HepG2 (cell line): ENCODE results near the gene OTOP2. TPM values are rescaled to one million over a fixed set of nuclear protein-coding genes. Genes with fewer than 3 reads are reported as not detected.

Experiments
- ATAC-seq: fragments of 200-7000 bp; cut with Tn5 transposase; 3 replicates; pipeline ENCODE4 v1.9.1; 2020; ENCODE audit warnings: mild to moderate bottlenecking, moderate library complexity
- BruUV-seq: library from RNA; stranded (reverse); fragments of 400-500 nt; replicated peaks from 2 replicates; lab custom pipeline; 2021; lab: Mats Ljungman, UMichigan
- CTCF ChIA-PET: fragments of 300-600 bp; formaldehyde crosslinking; extraction: SDS; loops from one replicate; lab custom pipeline; 2021; ENCODE audit warnings: low total read pairs, inconsistent platforms, low intra/inter-chr PET ratio; lab: Yijun Ruan, JAX
- POLR2A ChIA-PET: fragments of 350-600 bp; sonication (Branson Sonifier 250); formaldehyde crosslinking; loops from one replicate; lab custom pipeline; 2020; ENCODE audit warnings: antibody characterized with exemption, inconsistent platforms; lab: Yijun Ruan, JAX
- DNase-seq: peaks from one replicate; pipeline ENCODE4 v3.0.0-alpha.2; 2015; ENCODE audit warnings: low spot score
- FAIRE-seq: peaks from 3 replicates; lab custom pipeline; 2011; peaks lifted over from hg19 to GRCh38; lab: Jason Lieb, UNC
- H2AFZ ChIP-seq: one replicate; pipeline ENCODE4 v1.6.1; 2011; ENCODE audit warnings: low read length, inconsistent platforms
- H3K27ac ChIP-seq: fragments of 300-600 bp; 3 replicates; pipeline ENCODE4 v1.8.0; 2011; ENCODE audit warnings: mixed run types, mild to moderate bottlenecking, mixed read lengths, low read length, inconsistent platforms; ENCODE audit not compliant: insufficient read depth; ENCODE audit errors: extremely low read length
- H3K27me3 ChIP-seq, 2 experiments: fragments of 200-600 bp in 1 of 2; 2 replicates in 1 of 2; 3 replicates in 1 of 2; pipeline versions ENCODE4 v1.6.0 to v1.8.0; 2011; ENCODE audit warnings: low read length in 2 of 2, mild to moderate bottlenecking in 2 of 2, moderate library complexity in 2 of 2, inconsistent platforms in 1 of 2; ENCODE audit not compliant: insufficient read depth in 2 of 2, control insufficient read depth in 1 of 2
- H3K36me3 ChIP-seq, 2 experiments: fragments of 200-600 bp in 1 of 2; replicated peaks in 1 of 2; 2 replicates in 1 of 2; 3 replicates in 1 of 2; pipeline versions ENCODE4 v1.5.1 to v1.8.0; 2011; ENCODE audit warnings: low read length in 2 of 2, inconsistent platforms in 1 of 2; ENCODE audit not compliant: insufficient read depth in 2 of 2, control insufficient read depth in 1 of 2
- H3K4me1 ChIP-seq: 2 replicates; pipeline ENCODE4 v1.5.1; 2012; ENCODE audit warnings: low read length, inconsistent platforms; ENCODE audit not compliant: insufficient read depth
- H3K4me2 ChIP-seq: 2 replicates; pipeline ENCODE4 v1.6.0; 2011; ENCODE audit warnings: low read depth, low read length, inconsistent platforms
- H3K4me3 ChIP-seq, 3 experiments: fragments of 200-600 bp in 1 of 3; sonication (generic), shearing (Covaris generic) in 1 of 3; replicated peaks in 1 of 3; 2 replicates each; pipeline ENCODE4 v1.5.1; 2011 to 2016; ENCODE audit warnings: low read length in 3 of 3, inconsistent platforms in 2 of 3, low read depth in 2 of 3, mild to moderate bottlenecking in 2 of 3, control low read depth in 1 of 3, mixed read lengths in 1 of 3; ENCODE audit not compliant: insufficient read depth in 1 of 3
- H3K79me2 ChIP-seq: one replicate; pipeline ENCODE4 v1.6.1; 2011; ENCODE audit warnings: low read length, inconsistent platforms; ENCODE audit not compliant: insufficient read depth
- H3K9ac ChIP-seq: 2 replicates; pipeline ENCODE4 v1.6.0; 2011; ENCODE audit warnings: mild to moderate bottlenecking, low read depth, low read length, inconsistent platforms; ENCODE audit not compliant: insufficient read depth
- H3K9me3 ChIP-seq: 2 replicates; pipeline ENCODE4 v1.5.1; 2012; ENCODE audit warnings: mild to moderate bottlenecking, low read length
- H4K20me1 ChIP-seq: 2 replicates; pipeline ENCODE4 v1.6.0; 2011; ENCODE audit warnings: inconsistent platforms, mild to moderate bottlenecking, low read length, moderate library complexity; ENCODE audit not compliant: insufficient read depth
- ADNP ChIP-seq: sonication (generic); formaldehyde crosslinking; IDR thresholded peaks from 2 replicates; pipeline ENCODE4 v1.4.0; 2020; ENCODE audit warnings: missing genetic modification reagents
- ARNTL ChIP-seq: sonication (generic); formaldehyde crosslinking; IDR thresholded peaks from 2 replicates; pipeline ENCODE4 v1.4.0; 2020; ENCODE audit warnings: mild to moderate bottlenecking, missing genetic modification reagents
- CAMTA2 ChIP-seq: sonication (generic); formaldehyde crosslinking; IDR thresholded peaks from 2 replicates; pipeline ENCODE4 v1.4.0; 2020; ENCODE audit warnings: mild to moderate bottlenecking, missing genetic modification reagents, borderline replicate concordance
- CREB1 ChIP-seq, 2 experiments: fragments of 450-650 bp in 1 of 2; IDR thresholded peaks; 2 replicates each; pipeline ENCODE4 v1.6.1; 2016 to 2017; ENCODE audit warnings: control low read depth in 1 of 2, mild to moderate bottlenecking in 1 of 2, missing compliant biosample characterization in 1 of 2, missing genetic modification characterization in 1 of 2
- FOXP1 ChIP-seq, 2 experiments: fragments of 450-650 bp in 1 of 2; IDR thresholded peaks; 2 replicates each; pipeline ENCODE4 v1.6.1; 2017 to 2018; ENCODE audit warnings: antibody characterized with exemption in 1 of 2
- GTF2F1 ChIP-seq: fragments of 150-350 bp; IDR thresholded peaks from 2 replicates; pipeline ENCODE4 v1.6.1; 2014; ENCODE audit warnings: low read length
- MAFK ChIP-seq, 2 experiments: IDR thresholded peaks in 1 of 2; conservative IDR thresholded peaks in 1 of 2; 2 replicates each; pipeline ENCODE4 v1.6.1; 2011; ENCODE audit warnings: improper control_type of control experiment in 2 of 2, low read length in 2 of 2
- MIER2 ChIP-seq: IDR thresholded peaks from 2 replicates; pipeline ENCODE4 v1.6.1; 2016; ENCODE audit warnings: missing biosample characterization, missing genetic modification reagents
- SMAD1 ChIP-seq: sonication (generic); formaldehyde crosslinking; IDR thresholded peaks from 2 replicates; pipeline ENCODE4 v1.4.0; 2020; ENCODE audit warnings: missing genetic modification reagents, low read depth, mild to moderate bottlenecking, borderline replicate concordance
- SMARCE1 ChIP-seq: fragments of 450-650 bp; IDR thresholded peaks from 2 replicates; pipeline ENCODE4 v1.6.1; 2017; ENCODE audit warnings: borderline replicate concordance
- SMC3 ChIP-seq: IDR thresholded peaks from 2 replicates; pipeline ENCODE4 v1.6.1; 2011; ENCODE audit warnings: low read length, improper control_type of control experiment
- ZFP36L2 ChIP-seq: sonication (generic); formaldehyde crosslinking; IDR thresholded peaks from 2 replicates; pipeline ENCODE4 v1.4.0; 2020; ENCODE audit warnings: missing genetic modification reagents
- ZMYM3 ChIP-seq: sonication (generic); formaldehyde crosslinking; IDR thresholded peaks from 2 replicates; pipeline ENCODE4 v1.5.1; 2020; ENCODE audit warnings: mild to moderate bottlenecking, missing genetic modification reagents
- ZNF256 ChIP-seq: sonication (generic); formaldehyde crosslinking; conservative IDR thresholded peaks from 2 replicates; pipeline ENCODE4 v1.4.0; 2020; ENCODE audit warnings: missing genetic modification reagents
- ZNF563 ChIP-seq: sonication (generic); formaldehyde crosslinking; IDR thresholded peaks from 2 replicates; pipeline ENCODE4 v1.8.0; 2022; ENCODE audit warnings: mild to moderate bottlenecking, moderate library complexity, missing genetic modification reagents
- ZNF577 ChIP-seq: sonication (generic); formaldehyde crosslinking; IDR thresholded peaks from 2 replicates; pipeline ENCODE4 v1.4.0; 2020; ENCODE audit warnings: mild to moderate bottlenecking, low read depth, missing genetic modification reagents, borderline replicate concordance
- ZNF652 ChIP-seq: IDR thresholded peaks from 2 replicates; pipeline ENCODE4 v1.6.1; 2016; ENCODE audit warnings: low read depth, borderline replicate concordance
- ZNF768 ChIP-seq: sonication (generic); formaldehyde crosslinking; IDR thresholded peaks from 2 replicates; pipeline ENCODE4 v1.4.0; 2020; ENCODE audit warnings: missing genetic modification reagents
- WGBS: methylation state at CpG from one replicate; pipeline ENCODE4 v1.1.6; 2017; ENCODE audit warnings: low lambda C conversion rate; 5-methylcytosine and 5-hydroxymethylcytosine counted together
- in situ Hi-C: cut with HindIII; loops from 2 replicates; pipeline ENCODE4 v1.10.0; 2017; ENCODE audit warnings: low pct_unique_long_range_greater_than_20kb; ENCODE audit not compliant: extremely low pct_ligation_motif_present
- intact Hi-C: fragments of 100-400 bp; cut with micrococcal nuclease; formaldehyde crosslinking; loops from one replicate; pipeline ENCODE4 v1.10.0; 2022; ENCODE audit not compliant: unreplicated experiment
- polyA plus RNA-seq, 8 experiments: library from polyadenylated mRNA; depleted of rRNA in 3 of 8; stranded (reverse) in 7 of 8; unstranded in 1 of 8; fragments of >200 nt; fragmentation: Illumina TruSeq in 4 of 8; extraction: Trizol in 4 of 8; gene quantifications; 2 replicates each; pipeline versions ENCODE4 v1.2.1 to v1.2.3, GENCODE V29; 2011 to 2016; ENCODE audit warnings: low read depth in 4 of 8, missing spikeins in 1 of 8, mixed read lengths in 1 of 8; ENCODE audit not compliant: insufficient read depth in 1 of 8
- total RNA-seq, 5 experiments: library from RNA; depleted of rRNA; stranded (reverse); fragments of >200 nt; fragmentation: Illumina TruSeq; extraction: Trizol; gene quantifications; 2 replicates each; pipeline ENCODE4 v1.2.3, GENCODE V29; 2016; ENCODE audit warnings: low read depth in 1 of 5
- TF ChIP-seq, protein P1 (sequence below): sonication (generic); formaldehyde crosslinking; IDR thresholded peaks from 2 replicates; pipeline ENCODE4 v1.5.0; 2020; ENCODE audit warnings: mild to moderate bottlenecking, missing genetic modification reagents
- TF ChIP-seq, protein P2 (sequence below): sonication (generic); formaldehyde crosslinking; IDR thresholded peaks from 2 replicates; pipeline ENCODE4 v1.4.0; 2020; ENCODE audit warnings: missing genetic modification reagents

The OTOP2 gene
- total and polyA plus RNA-seq, 2 of the 13 experiments (the other 11 are each of a cell fraction or from before 2014, with no cell fraction given): not detected

DNA sequence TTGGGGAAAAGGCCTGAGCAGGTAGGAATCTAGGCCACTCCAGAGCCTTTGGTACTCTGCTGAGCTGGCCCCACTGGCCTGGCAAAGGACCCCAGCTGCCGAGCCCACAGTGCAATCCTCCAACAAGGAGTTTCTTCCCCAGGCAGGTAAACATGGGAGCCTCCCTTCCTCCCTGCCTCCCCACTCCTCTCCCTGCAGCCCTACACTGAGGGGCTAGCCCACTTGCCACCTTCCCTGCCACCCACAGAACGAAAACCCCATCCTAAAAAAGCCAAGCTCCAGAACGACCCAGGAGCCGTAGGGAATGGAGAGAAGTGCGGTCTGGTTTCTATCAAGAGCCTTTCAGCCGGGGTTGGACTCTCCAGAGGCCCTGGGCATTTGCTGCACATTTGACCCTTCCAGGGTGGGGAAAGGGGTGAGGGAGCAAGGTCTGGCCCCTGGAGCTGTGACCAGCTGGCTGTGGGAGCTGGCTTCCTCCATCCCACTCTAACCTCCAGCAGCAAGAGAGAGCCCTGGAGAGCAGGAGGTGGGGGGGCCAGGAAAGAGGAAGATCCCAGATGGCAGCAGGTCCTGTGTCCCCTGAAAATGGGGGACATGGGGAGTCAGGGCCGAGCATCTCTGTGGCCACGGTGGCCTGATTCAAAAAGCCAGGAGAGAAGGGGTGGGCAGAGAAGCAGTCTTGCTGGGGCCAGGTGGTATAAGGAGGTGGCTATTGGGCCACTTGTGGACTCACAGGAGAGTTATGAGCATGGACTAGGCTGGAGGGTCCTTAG lies 47.2 kb downstream of the OTOP2 start (continued):
- no peak for TF ChIP-seq ADNP (CRISPR knock-in tag)
- no peak for TF ChIP-seq ZNF256 (CRISPR knock-in tag)
- no peak for TF ChIP-seq ZNF768 (CRISPR knock-in tag)
- 0 out of 2 replicates have a peak, but pooled peaks have one; percentile 58 for TF ChIP-seq ZNF563
- TF ChIP-seq SMAD1 (CRISPR knock-in tag): 0 out of 2 replicates have a peak, but pooled peaks have one; percentile 67
- TF ChIP-seq MAFK (conservative IDR thresholded peaks at IDR 0.05 in 1 of 2, IDR thresholded peaks at IDR 0.05 in 1 of 2; ENCODE audit: low read length in 2 of 2): no peak

DNA sequence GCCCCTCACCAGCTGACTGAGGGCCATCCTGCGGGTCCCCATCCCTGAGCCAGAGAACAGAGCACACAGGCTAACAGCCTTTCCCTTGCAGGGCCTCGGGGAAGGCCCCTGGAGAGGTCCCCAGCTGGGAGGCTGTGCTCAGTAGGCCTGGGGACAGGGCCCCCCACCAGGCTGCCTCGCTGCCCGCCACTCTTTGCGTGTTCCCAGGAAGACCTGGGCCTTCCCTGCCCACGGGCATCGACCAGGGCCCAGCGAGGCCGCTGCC lies 47.7 kb downstream of the OTOP2 start:
- H3K4me3 ChIP-seq: peak overlapping the region; percentile 67 to 83 (median 70)
- ATAC-seq (peak; percentile 59), DNase-seq (no peak), FAIRE-seq (no peak)
- H3K4me2 ChIP-seq: peak overlapping the region; percentile 87
- in situ Hi-C loops: no loop called here
- 0% methylated on average over 3 of the region's 9 CpGs for WGBS
- intact Hi-C loops: no loop called here
- ChIA-PET POLR2A (interaction anchor here (0.7 to 4.7 kb wide), 14 partner anchors 10 to 540 kb away, joined by 3 to 65 read pairs (median 9); partner anchors contain the start of genes ATP5PD, CDR2L, FDXR and KCTD2), CTCF (no interaction called here)
- no peaks in the 10 kb centered on the region for H3K36me3 ChIP-seq
- no peak overlapping the region for H3K27ac ChIP-seq
- no peaks in the 10 kb centered on the region for H3K79me2 ChIP-seq
- BruUV-seq: no TSS peak
- H3K9me3 ChIP-seq: no peaks in the 10 kb centered on the region
- H4K20me1 ChIP-seq: no peaks in the 10 kb centered on the region
- peaks cover 5 to 49% of the 10 kb centered on the region in 2 experiments; a peak in 4 of 5 replicates for H3K27me3 ChIP-seq
- H3K4me1 ChIP-seq: peaks cover 54% of the 10 kb centered on the region
- H3K9ac ChIP-seq: peak overlapping the region; percentile 20; the same call in 1 of the 2 replicates
- H2AFZ ChIP-seq: no peak overlapping the region
- TF ChIP-seq CREB1 (IDR thresholded peaks at IDR 0.05) (no peak), CREB1 (CRISPR knock-in tag; IDR thresholded peaks at IDR 0.05) (no peak), ZNF577 (no peak), ZMYM3 (no peak; the same call in 1 of the 2 replicates), CAMTA2 (CRISPR knock-in tag) (no peak), ZFP36L2 (CRISPR knock-in tag) (no peak), ZNF652 (CRISPR knock-in tag) (no peak), GTF2F1 (no peak), ARNTL (CRISPR knock-in tag) (no peak), SMC3 (no peak), MIER2 (CRISPR knock-in tag) (no peak), SMARCE1 (no peak), FOXP1 (IDR thresholded peaks at IDR 0.05) (no peak), FOXP1 (CRISPR knock-in tag; IDR thresholded peaks at IDR 0.05) (no peak)
- TF ChIP-seq, protein P1, sequence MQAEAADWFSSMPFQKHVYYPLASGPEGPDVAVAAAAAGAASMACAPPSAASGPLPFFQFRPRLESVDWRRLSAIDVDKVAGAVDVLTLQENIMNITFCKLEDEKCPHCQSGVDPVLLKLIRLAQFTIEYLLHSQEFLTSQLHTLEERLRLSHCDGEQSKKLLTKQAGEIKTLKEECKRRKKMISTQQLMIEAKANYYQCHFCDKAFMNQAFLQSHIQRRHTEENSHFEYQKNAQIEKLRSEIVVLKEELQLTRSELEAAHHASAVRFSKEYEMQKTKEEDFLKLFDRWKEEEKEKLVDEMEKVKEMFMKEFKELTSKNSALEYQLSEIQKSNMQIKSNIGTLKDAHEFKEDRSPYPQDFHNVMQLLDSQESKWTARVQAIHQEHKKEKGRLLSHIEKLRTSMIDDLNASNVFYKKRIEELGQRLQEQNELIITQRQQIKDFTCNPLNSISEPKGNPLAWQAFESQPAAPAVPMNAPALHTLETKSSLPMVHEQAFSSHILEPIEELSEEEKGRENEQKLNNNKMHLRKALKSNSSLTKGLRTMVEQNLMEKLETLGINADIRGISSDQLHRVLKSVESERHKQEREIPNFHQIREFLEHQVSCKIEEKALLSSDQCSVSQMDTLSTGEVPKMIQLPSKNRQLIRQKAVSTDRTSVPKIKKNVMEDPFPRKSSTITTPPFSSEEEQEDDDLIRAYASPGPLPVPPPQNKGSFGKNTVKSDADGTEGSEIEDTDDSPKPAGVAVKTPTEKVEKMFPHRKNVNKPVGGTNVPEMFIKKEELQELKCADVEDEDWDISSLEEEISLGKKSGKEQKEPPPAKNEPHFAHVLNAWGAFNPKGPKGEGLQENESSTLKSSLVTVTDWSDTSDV (CRISPR knock-in tag): 0 out of 2 replicates have a peak, but pooled peaks have one; percentile 19
- TF ChIP-seq, protein P2, sequence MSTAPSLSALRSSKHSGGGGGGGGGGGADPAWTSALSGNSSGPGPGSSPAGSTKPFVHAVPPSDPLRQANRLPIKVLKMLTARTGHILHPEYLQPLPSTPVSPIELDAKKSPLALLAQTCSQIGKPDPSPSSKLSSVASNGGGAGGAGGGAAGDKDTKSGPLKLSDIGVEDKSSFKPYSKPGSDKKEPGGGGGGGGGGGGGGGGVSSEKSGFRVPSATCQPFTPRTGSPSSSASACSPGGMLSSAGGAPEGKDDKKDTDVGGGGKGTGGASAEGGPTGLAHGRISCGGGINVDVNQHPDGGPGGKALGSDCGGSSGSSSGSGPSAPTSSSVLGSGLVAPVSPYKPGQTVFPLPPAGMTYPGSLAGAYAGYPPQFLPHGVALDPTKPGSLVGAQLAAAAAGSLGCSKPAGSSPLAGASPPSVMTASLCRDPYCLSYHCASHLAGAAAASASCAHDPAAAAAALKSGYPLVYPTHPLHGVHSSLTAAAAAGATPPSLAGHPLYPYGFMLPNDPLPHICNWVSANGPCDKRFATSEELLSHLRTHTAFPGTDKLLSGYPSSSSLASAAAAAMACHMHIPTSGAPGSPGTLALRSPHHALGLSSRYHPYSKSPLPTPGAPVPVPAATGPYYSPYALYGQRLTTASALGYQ: no peak
